CD8-positive, alpha-beta memory T cell (primary cell): ENCODE results near the gene RSKR. TPM values are rescaled to one million over a fixed set of nuclear protein-coding genes. Genes with fewer than 3 reads are reported as not detected.

ENCODE experiments used
- CTCF ChIA-PET: fragments of 350-600 bp; sonication (Branson Sonifier 250); formaldehyde crosslinking; loops from one replicate; lab custom pipeline; 2021; ENCODE audit warnings: antibody characterized with exemption; lab: Charles Lee
- POLR2A ChIA-PET: fragments of 350-600 bp; sonication (Branson Sonifier 250); formaldehyde crosslinking; loops from one replicate; lab custom pipeline; 2021; ENCODE audit warnings: antibody characterized with exemption; lab: Charles Lee
- DNase-seq, 5 donors: peaks; one replicate each; pipeline versions ENCODE4 v3.0.0 to v3.0.0-alpha.2; 2020 to 2022; ENCODE audit warnings: mixed read lengths in 1 of 5
- H3K27ac ChIP-seq: one replicate; pipeline ENCODE4 v1.7.0; 2013; ENCODE audit warnings: low read depth, mild to moderate bottlenecking, low read length, moderate library complexity
- H3K27me3 ChIP-seq: 2 replicates; pipeline ENCODE4 v1.7.0; 2013; ENCODE audit warnings: low read length, mild to moderate bottlenecking; ENCODE audit not compliant: insufficient read depth, poor library complexity, severe bottlenecking
- H3K36me3 ChIP-seq: 2 replicates; pipeline ENCODE4 v1.7.0; 2013; ENCODE audit warnings: mild to moderate bottlenecking, low read length, moderate library complexity; ENCODE audit not compliant: insufficient read depth
- H3K4me1 ChIP-seq: 2 replicates; pipeline ENCODE4 v1.7.0; 2013; ENCODE audit warnings: mild to moderate bottlenecking, low read length, moderate library complexity; ENCODE audit not compliant: insufficient read depth
- H3K4me3 ChIP-seq: 2 replicates; pipeline ENCODE4 v1.7.0; 2013; ENCODE audit warnings: mild to moderate bottlenecking, low read length
- H3K9me3 ChIP-seq: 2 replicates; pipeline ENCODE4 v1.7.0; 2013; ENCODE audit warnings: mild to moderate bottlenecking, low read length
- H3K27ac Mint-ChIP-seq, 8 donors: one replicate each; pipeline ENCODE4 v1.8.0; 2020 to 2021; ENCODE audit warnings: mixed read lengths in 8 of 8, mild to moderate bottlenecking in 6 of 8, inconsistent platforms in 3 of 8, moderate library complexity in 3 of 8
- H3K27me3 Mint-ChIP-seq, 2 donors: one replicate each; pipeline ENCODE4 v1.8.0; 2020 to 2021; ENCODE audit warnings: mixed read lengths in 2 of 2, mild to moderate bottlenecking in 1 of 2, moderate library complexity in 1 of 2
- H3K36me3 Mint-ChIP-seq, 3 donors: one replicate each; pipeline ENCODE4 v1.8.0; 2020 to 2021; ENCODE audit warnings: mixed read lengths in 3 of 3, inconsistent platforms in 1 of 3, mild to moderate bottlenecking in 1 of 3
- H3K4me1 Mint-ChIP-seq, 3 donors: one replicate each; pipeline ENCODE4 v1.8.0; 2020 to 2021; ENCODE audit warnings: mixed read lengths in 3 of 3, inconsistent platforms in 1 of 3, mild to moderate bottlenecking in 1 of 3
- H3K4me3 Mint-ChIP-seq, 7 donors: one replicate each; pipeline ENCODE4 v1.8.0; 2020 to 2021; ENCODE audit warnings: mixed read lengths in 7 of 7, mild to moderate bottlenecking in 6 of 7, moderate library complexity in 4 of 7, inconsistent platforms in 2 of 7
- H3K9me3 Mint-ChIP-seq, 5 donors: one replicate each; pipeline ENCODE4 v1.8.0; 2020 to 2022; ENCODE audit warnings: mixed read lengths in 5 of 5, mild to moderate bottlenecking in 3 of 5, moderate library complexity in 2 of 5, inconsistent platforms in 1 of 5
- polyA plus RNA-seq: library from polyadenylated mRNA; unstranded; fragments of 300-500 nt; fragmentation: Illumina TruSeq; gene quantifications from one replicate; pipeline ENCODE4 v1.2.3, GENCODE V29; 2021
- total RNA-seq, 2 experiments: library from RNA; stranded (reverse); gene quantifications; one replicate each; pipeline ENCODE4 v1.2.3, GENCODE V29; 2021

Gene RSKR
- total and polyA plus RNA-seq, 3 experiments from 2014 or later = 0.22 to 19.3 (median 18.4) TPM

GRCh38 chr17:28643983-28644786 lies 30.2 kb upstream of the RSKR start:
- Histone ChIP-seq H3K9me3 (no peaks in the 10 kb centered on the region), H3K4me3 (peak overlapping the region; percentile 77), H3K36me3 (peaks cover 32% of the 10 kb centered on the region), H3K4me1 (peaks cover 35% of the 10 kb centered on the region), H3K27me3 (no peaks in the 10 kb centered on the region), H3K27ac (peak overlapping the region; percentile 90)
- POLR2A ChIA-PET = interaction anchor here (0.6 to 3.6 kb wide), 10 partner anchors 16 to 921 kb away, joined by 3 to 27 read pairs (median 4); partner anchors contain the start of genes ALDOC, NUFIP2, RPL23A and SDF2
- DNase-seq = peak in 4 of 5 donors; percentile 6 to 20 (median 14)
- Mint-ChIP-seq H3K36me3 (peaks cover 8 to 62% (median 21%) of the 10 kb centered on the region in 3 donors), H3K27ac (peak overlapping the region; percentile 89 to 98 (median 92)), H3K4me1 (peaks cover 38 to 62% (median 52%) of the 10 kb centered on the region in 3 donors), H3K9me3 (no peaks in the 10 kb centered on the region), H3K4me3 (peak overlapping the region; percentile 86 to 96 (median 93)), H3K27me3 (peaks cover 0 to 2% of the 10 kb centered on the region in 2 donors)
- CTCF ChIA-PET = interaction anchor here (0.6 to 4.0 kb wide), 7 partner anchors 10 to 599 kb away, joined by 3 to 38 read pairs (median 5); partner anchors contain the start of genes RPL23A, SDF2, SUPT6H and TLCD1

DNA sequence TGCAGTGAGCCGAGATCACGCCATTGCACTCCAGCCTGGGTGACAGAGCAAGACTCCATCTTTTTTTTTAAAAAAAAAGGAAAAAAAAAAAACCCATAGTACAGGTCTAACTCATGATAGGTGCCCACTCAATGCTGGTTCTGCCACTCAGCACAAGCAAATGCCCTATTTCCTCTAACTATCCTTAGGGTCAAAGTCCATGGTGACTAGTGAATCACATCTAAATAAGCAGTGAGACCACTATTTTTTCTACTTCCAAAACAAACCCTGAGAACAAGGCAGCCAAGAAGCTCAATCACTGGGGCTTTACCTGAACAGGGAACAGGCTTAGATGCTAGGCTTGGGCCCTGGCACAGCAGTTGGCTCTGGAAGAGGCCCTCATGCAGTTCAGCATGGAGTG lies 27.6 kb upstream of the RSKR start:
- Histone ChIP-seq H3K4me3 (no peak overlapping the region), H3K9me3 (no peaks in the 10 kb centered on the region), H3K36me3 (peaks cover 48% of the 10 kb centered on the region), H3K4me1 (peaks cover 27% of the 10 kb centered on the region), H3K27me3 (no peaks in the 10 kb centered on the region), H3K27ac (no peak overlapping the region)
- DNase-seq = no peak
- H3K9me3 Mint-ChIP-seq = no peaks in the 10 kb centered on the region
- ChIA-PET POLR2A (no interaction called here), CTCF (interaction anchor here (1.4 to 1.8 kb wide), 2 partner anchors 14 to 86 kb away, joined by 3 to 4 read pairs; no protein-coding TSS in a partner anchor)
- peaks cover 0 to under 1% of the 10 kb centered on the region in 2 donors for H3K27me3 Mint-ChIP-seq
- H3K4me3 Mint-ChIP-seq = peak overlapping the region in 1 of 7 donors; percentile 86
- peaks cover 39 to 60% (median 48%) of the 10 kb centered on the region in 3 donors for H3K4me1 Mint-ChIP-seq
- H3K27ac Mint-ChIP-seq = peak overlapping the region in 1 of 8 donors; percentile 67
- peaks cover 17 to 70% (median 28%) of the 10 kb centered on the region in 3 donors for H3K36me3 Mint-ChIP-seq

DNA sequence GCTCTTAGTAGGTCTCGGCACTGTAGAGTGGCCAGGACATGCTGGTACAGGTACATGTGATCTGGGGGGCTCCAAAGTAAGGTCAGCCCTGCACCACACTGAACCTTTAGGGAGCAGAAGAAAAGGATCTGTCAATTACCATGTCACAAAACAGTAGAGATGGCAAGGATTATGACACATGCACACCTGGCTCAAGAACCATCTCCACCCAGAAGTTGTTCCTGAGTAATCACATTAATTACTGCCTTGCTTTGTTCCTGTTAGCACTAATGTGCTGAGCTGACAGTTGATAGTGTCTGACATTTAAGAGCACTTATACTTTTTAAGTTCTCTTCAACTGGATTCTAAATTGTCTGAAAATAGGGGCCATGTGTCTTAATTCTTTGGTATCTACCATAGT lies 21.5 kb upstream of the RSKR start:
- ChIA-PET CTCF (no interaction called here), POLR2A (no interaction called here)
- no peaks in the 10 kb centered on the region for H3K9me3 ChIP-seq
- Mint-ChIP-seq H3K27me3 (no peaks in the 10 kb centered on the region), H3K4me1 (peaks cover 21 to 48% (median 33%) of the 10 kb centered on the region in 3 donors), H3K27ac (peak overlapping the region in 1 of 8 donors; percentile 26), H3K36me3 (peaks cover 24 to 96% (median 25%) of the 10 kb centered on the region in 3 donors), H3K9me3 (no peaks in the 10 kb centered on the region), H3K4me3 (no peak overlapping the region)
- no peak overlapping the region for H3K27ac ChIP-seq
- no peaks in the 10 kb centered on the region for H3K27me3 ChIP-seq
- no peak for DNase-seq
- no peak overlapping the region for H3K4me3 ChIP-seq
- no peaks in the 10 kb centered on the region for H3K4me1 ChIP-seq
- H3K36me3 ChIP-seq = peaks cover 92% of the 10 kb centered on the region

GRCh38 chr17:28634206-28634865 lies 20.4 kb upstream of the RSKR start:
- Histone ChIP-seq H3K27ac (no peak overlapping the region), H3K4me1 (no peaks in the 10 kb centered on the region), H3K36me3 (peaks cover 86% of the 10 kb centered on the region), H3K27me3 (no peaks in the 10 kb centered on the region), H3K9me3 (no peaks in the 10 kb centered on the region), H3K4me3 (no peak overlapping the region)
- H3K27ac Mint-ChIP-seq = peak overlapping the region in 1 of 8 donors; percentile 21
- no peaks in the 10 kb centered on the region for H3K27me3 Mint-ChIP-seq
- H3K36me3 Mint-ChIP-seq = peaks cover 19 to 96% (median 21%) of the 10 kb centered on the region in 3 donors
- no peak overlapping the region for H3K4me3 Mint-ChIP-seq
- POLR2A ChIA-PET = interaction anchor here (0.5 kb wide), 1 partner anchor 15 kb away, joined by 4 read pairs; no protein-coding TSS in a partner anchor
- CTCF ChIA-PET = interaction anchor here (0.6 to 1.9 kb wide), 3 partner anchors 11 to 574 kb away, joined by 3 to 11 read pairs (median 3); partner anchors contain the start of gene BLTP2
- no peaks in the 10 kb centered on the region for H3K9me3 Mint-ChIP-seq
- H3K4me1 Mint-ChIP-seq = peaks cover 18 to 42% (median 25%) of the 10 kb centered on the region in 3 donors
- DNase-seq = no peak

- no peak overlapping the region for H3K27ac ChIP-seq
- H3K27me3 Mint-ChIP-seq = peaks cover 0 to 1% of the 10 kb centered on the region in 2 donors
- H3K27ac Mint-ChIP-seq = no peak overlapping the region
- H3K4me1 Mint-ChIP-seq = peaks cover 0 to 5% (median 4%) of the 10 kb centered on the region in 3 donors
- ChIA-PET POLR2A (no interaction called here), CTCF (no interaction called here)
- no peaks in the 10 kb centered on the region for H3K4me1 ChIP-seq
- peaks cover 45% of the 10 kb centered on the region for H3K36me3 ChIP-seq
- H3K9me3 ChIP-seq = no peaks in the 10 kb centered on the region
- no peaks in the 10 kb centered on the region for H3K27me3 ChIP-seq
- H3K4me3 ChIP-seq = no peak overlapping the region
- H3K36me3 Mint-ChIP-seq = peaks cover 6 to 81% (median 22%) of the 10 kb centered on the region in 3 donors
- H3K4me3 Mint-ChIP-seq = no peak overlapping the region
- H3K9me3 Mint-ChIP-seq = no peaks in the 10 kb centered on the region
- no peak for DNase-seq
Measured at GRCh38 chr17:28626818-28627217, 12.8 kb upstream of the RSKR start.

DNA sequence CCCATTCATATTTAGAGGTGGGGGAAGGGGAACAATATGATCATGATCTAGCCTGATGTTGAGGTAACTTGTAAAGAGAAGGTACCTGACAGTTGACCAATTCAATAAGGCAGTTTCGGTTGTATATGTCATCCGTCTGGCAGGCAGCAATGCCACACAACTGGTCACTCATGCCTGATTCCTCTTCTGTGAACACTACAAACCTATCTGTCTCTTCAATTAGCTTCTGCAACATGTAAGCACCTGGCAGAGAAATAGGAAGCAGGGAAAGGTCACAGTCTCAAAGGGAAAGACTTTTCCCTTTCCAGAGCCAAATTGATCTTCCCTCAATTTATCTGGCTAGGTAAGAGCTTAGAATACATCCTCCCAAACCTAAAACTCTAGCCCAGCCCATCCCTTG lies 10.2 kb upstream of the RSKR start:
- no peak overlapping the region for H3K27ac ChIP-seq
- H3K4me3 Mint-ChIP-seq = no peak overlapping the region
- H3K27ac Mint-ChIP-seq = peak overlapping the region in 1 of 8 donors; percentile 87
- H3K4me3 ChIP-seq = no peak overlapping the region
- no peak for DNase-seq
- no peaks in the 10 kb centered on the region for H3K9me3 ChIP-seq
- no peaks in the 10 kb centered on the region for H3K9me3 Mint-ChIP-seq
- H3K36me3 Mint-ChIP-seq = peaks cover 0 to 87% (median 26%) of the 10 kb centered on the region in 3 donors
- H3K27me3 ChIP-seq = no peaks in the 10 kb centered on the region
- CTCF ChIA-PET = interaction anchor here (3.7 kb wide), 1 partner anchor 13 kb away, joined by 21 read pairs; no protein-coding TSS in a partner anchor
- POLR2A ChIA-PET = interaction anchor here (1.0 kb wide), 1 partner anchor 25 kb away, joined by 3 read pairs; the partner anchor contains the start of gene SPAG5
- H3K4me1 ChIP-seq = no peaks in the 10 kb centered on the region
- peaks cover 56% of the 10 kb centered on the region for H3K36me3 ChIP-seq
- peaks cover 0 to 5% (median 4%) of the 10 kb centered on the region in 3 donors for H3K4me1 Mint-ChIP-seq
- peaks cover 0 to 1% of the 10 kb centered on the region in 2 donors for H3K27me3 Mint-ChIP-seq

- POLR2A ChIA-PET = interaction anchor here (1.0 kb wide), 1 partner anchor 24 kb away, joined by 3 read pairs; the partner anchor contains the start of gene SPAG5
- Histone ChIP-seq H3K9me3 (no peaks in the 10 kb centered on the region), H3K36me3 (peaks cover 60% of the 10 kb centered on the region), H3K27ac (no peak overlapping the region), H3K27me3 (no peaks in the 10 kb centered on the region), H3K4me3 (no peak overlapping the region), H3K4me1 (no peaks in the 10 kb centered on the region)
- peaks cover 0 to 5% (median 4%) of the 10 kb centered on the region in 3 donors for H3K4me1 Mint-ChIP-seq
- no peaks in the 10 kb centered on the region for H3K9me3 Mint-ChIP-seq
- peaks cover 0 to 1% of the 10 kb centered on the region in 2 donors for H3K27me3 Mint-ChIP-seq
- H3K4me3 Mint-ChIP-seq = no peak overlapping the region
- CTCF ChIA-PET = interaction anchor here (3.7 kb wide), 1 partner anchor 13 kb away, joined by 21 read pairs; no protein-coding TSS in a partner anchor
- no peak for DNase-seq
- peak overlapping the region in 1 of 8 donors; percentile 54 for H3K27ac Mint-ChIP-seq
- H3K36me3 Mint-ChIP-seq = peaks cover 0 to 91% (median 26%) of the 10 kb centered on the region in 3 donors
Measured at GRCh38 chr17:28623696-28624095, 9.7 kb upstream of the RSKR start.
